ENCODE data around the gene FZD10.

DNA sequence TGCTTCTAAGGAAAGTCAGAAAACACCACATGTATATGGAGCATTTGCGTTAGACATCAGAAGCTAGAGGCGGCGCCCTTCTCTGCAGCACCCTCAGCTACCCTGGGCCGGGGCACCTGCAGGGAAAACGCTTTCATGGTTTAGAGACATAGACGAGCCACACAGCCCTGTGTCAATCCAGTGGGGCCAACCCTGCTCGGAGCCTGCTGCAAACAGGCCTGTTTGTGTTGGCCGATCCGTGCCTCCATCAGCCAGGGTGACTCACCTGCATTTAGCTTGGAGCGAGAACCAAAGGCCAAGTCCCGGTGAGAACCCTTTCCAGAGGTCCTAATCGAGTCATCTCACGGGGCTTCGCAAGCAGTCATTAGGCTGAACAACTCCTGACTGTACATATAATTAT, 19.5 kb upstream of the FZD10 start:
- TF ChIP-seq POLR2A (IDR thresholded peaks at IDR 0.05) = no peak
- TF ChIP-seq, protein P1, sequence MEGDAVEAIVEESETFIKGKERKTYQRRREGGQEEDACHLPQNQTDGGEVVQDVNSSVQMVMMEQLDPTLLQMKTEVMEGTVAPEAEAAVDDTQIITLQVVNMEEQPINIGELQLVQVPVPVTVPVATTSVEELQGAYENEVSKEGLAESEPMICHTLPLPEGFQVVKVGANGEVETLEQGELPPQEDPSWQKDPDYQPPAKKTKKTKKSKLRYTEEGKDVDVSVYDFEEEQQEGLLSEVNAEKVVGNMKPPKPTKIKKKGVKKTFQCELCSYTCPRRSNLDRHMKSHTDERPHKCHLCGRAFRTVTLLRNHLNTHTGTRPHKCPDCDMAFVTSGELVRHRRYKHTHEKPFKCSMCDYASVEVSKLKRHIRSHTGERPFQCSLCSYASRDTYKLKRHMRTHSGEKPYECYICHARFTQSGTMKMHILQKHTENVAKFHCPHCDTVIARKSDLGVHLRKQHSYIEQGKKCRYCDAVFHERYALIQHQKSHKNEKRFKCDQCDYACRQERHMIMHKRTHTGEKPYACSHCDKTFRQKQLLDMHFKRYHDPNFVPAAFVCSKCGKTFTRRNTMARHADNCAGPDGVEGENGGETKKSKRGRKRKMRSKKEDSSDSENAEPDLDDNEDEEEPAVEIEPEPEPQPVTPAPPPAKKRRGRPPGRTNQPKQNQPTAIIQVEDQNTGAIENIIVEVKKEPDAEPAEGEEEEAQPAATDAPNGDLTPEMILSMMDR (IDR thresholded peaks at IDR 0.05) = no peak
- TF ChIP-seq EP300 (IDR thresholded peaks at IDR 0.05) = no peak

Measured in tibial nerve (tissue), 4 donors.